ENCODE results near the gene FABP1.

DNA sequence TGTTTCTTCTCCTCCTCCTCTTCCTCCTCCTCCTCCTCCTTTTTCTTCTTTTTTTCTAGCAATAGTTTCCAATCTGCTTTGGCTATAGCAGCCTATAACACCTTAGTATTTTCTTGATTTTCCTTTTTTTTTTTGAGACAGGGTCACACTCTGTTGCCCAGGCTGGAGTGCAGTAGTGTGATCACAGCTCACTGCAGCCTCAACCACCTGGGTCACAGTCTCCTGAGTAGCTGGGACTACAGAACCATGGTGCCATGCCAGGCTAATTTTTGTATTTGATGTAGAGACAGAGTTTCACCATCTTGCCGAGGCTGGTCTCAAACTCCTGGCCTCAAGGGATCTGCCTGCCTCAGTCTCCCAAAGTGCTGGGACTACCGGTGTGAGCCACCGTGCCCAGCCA lies 31.6 kb upstream of the FABP1 start:
- TF ChIP-seq EZH2 (IDR thresholded peaks at IDR 0.05) (no peak), POLR2AphosphoS5 (IDR thresholded peaks at IDR 0.05; ENCODE audit: borderline replicate concordance, low read depth, low read length) (no peak), FOXP2 (optimal IDR thresholded peaks at IDR 0.05; ENCODE audit: control extremely low read depth, extremely low read length, insufficient read depth) (no peak)
